Coronary artery (tissue), 2 donors: ENCODE measurements around the gene CA7.
A peak's percentile ranks its signal among the peaks of the same experiment; 100 is the strongest.

Source experiments
- DNase-seq: peaks from one replicate; pipeline ENCODE4 v3.0.0-alpha.2; 2017; ENCODE audit warnings: low spot score
- H3K27ac ChIP-seq, 2 donors: fragments of 200-600 bp; sonication (generic); one replicate each; pipeline ENCODE4 v1.5.1; 2016 to 2019
- H3K4me3 ChIP-seq: fragments of 200-600 bp; sonication (generic); 2 replicates; pipeline ENCODE4 v1.5.1; 2016; ENCODE audit warnings: mild to moderate bottlenecking, moderate library complexity
- TF ChIP-seq, protein P1 (sequence below): fragments of 200-600 bp; sonication (generic); IDR thresholded peaks from one replicate; pipeline ENCODE4 v1.5.1; 2019; ENCODE audit warnings: antibody characterized with exemption

The CA7 gene

DNA sequence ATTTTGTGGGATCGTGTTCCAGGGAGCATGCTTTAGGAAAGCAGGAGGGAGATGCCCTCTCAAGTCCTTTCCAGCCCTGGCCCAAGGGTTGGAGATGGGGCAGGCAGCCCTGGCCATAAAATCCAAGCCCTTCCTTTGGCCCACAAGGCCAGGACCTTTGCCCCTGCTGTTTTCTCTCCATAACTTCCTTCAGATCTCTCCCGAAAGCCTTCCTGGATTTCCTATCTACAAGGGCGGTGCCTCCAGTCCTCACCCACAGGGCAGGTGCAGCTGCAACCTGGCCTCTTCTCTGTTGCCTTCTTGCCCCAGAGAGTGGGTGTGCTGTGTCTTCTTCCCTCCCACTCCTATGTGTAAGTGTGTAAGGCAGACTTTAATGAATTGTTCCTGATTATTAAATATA, 27.6 kb downstream of the CA7 start:
- DNase-seq: no peak
- Histone ChIP-seq H3K27ac (no peak overlapping the region), H3K4me3 (no peak overlapping the region)
- TF ChIP-seq, protein P1, sequence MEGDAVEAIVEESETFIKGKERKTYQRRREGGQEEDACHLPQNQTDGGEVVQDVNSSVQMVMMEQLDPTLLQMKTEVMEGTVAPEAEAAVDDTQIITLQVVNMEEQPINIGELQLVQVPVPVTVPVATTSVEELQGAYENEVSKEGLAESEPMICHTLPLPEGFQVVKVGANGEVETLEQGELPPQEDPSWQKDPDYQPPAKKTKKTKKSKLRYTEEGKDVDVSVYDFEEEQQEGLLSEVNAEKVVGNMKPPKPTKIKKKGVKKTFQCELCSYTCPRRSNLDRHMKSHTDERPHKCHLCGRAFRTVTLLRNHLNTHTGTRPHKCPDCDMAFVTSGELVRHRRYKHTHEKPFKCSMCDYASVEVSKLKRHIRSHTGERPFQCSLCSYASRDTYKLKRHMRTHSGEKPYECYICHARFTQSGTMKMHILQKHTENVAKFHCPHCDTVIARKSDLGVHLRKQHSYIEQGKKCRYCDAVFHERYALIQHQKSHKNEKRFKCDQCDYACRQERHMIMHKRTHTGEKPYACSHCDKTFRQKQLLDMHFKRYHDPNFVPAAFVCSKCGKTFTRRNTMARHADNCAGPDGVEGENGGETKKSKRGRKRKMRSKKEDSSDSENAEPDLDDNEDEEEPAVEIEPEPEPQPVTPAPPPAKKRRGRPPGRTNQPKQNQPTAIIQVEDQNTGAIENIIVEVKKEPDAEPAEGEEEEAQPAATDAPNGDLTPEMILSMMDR: no peak

GRCh38 chr16:66872559-66872942, 28.3 kb downstream of the CA7 start:
- Histone ChIP-seq H3K27ac (peak overlapping the region; percentile 32 to 94), H3K4me3 (peak overlapping the region; percentile 68)
- TF ChIP-seq, protein P1: no peak
- DNase-seq: no peak

- peak; percentile 93 for DNase-seq
- peak overlapping the region; percentile 32 to 94 for H3K27ac ChIP-seq
- TF ChIP-seq, protein P1: peak; percentile 85
Measured at GRCh38 chr16:66872943-66873684, 28.9 kb downstream of the CA7 start.

GRCh38 chr16:66873685-66874055, 29.5 kb downstream of the CA7 start:
- Histone ChIP-seq H3K27ac (peak overlapping the region in 1 of 2 donors; percentile 94), H3K4me3 (peak overlapping the region; percentile 68)
- no peak for DNase-seq
- TF ChIP-seq, protein P1: no peak

More at GRCh38 chr16:66872943-66873684, 28.9 kb downstream of the CA7 start:
- H3K4me3 ChIP-seq: peak overlapping the region; percentile 68

GRCh38 chr16:66874079-66874775, 30.0 kb downstream of the CA7 start:
- H3K27ac ChIP-seq: peak overlapping the region in 1 of 2 donors; percentile 94
- TF ChIP-seq, protein P1: no peak
- no peak overlapping the region for H3K4me3 ChIP-seq
- no peak for DNase-seq

- Histone ChIP-seq H3K4me3 (no peak overlapping the region), H3K27ac (no peak overlapping the region)
- no peak for DNase-seq
- TF ChIP-seq, protein P1: no peak
Measured at GRCh38 chr16:66878067-66878466, 33.9 kb downstream of the CA7 start.
